Measurements from ENCODE around the gene SLC16A6.
"Not testable (repeated sequence)": the region's sequence is repeated elsewhere in the genome, so short reads cannot be mapped to it uniquely, and the experiment has no call there.

The SLC16A6 gene

GRCh38 chr17:68220186-68220585 is 70.7 kb downstream of the SLC16A6 start:
- DNase-seq (ENCODE audit: low read depth in 2 of 2), result not testable (repeated sequence)

- DNase-seq (ENCODE audit: low read depth in 2 of 2), result not testable (repeated sequence)
Observed at GRCh38 chr17:68219429-68219828, 71.5 kb downstream of the SLC16A6 start.

Data from stimulated activated CD8-positive, alpha-beta memory T cell treated with anti-CD3 and anti-CD28 coated beads, Interleukin-2, amount 100 ng/mL, for 48 hours (primary cell).